H1 (cell line): ENCODE results near the gene RGS6. TPM values are rescaled to one million over a fixed set of nuclear protein-coding genes. Genes with fewer than 3 reads are reported as not detected.

ENCODE experiments used
- CTCF ChIA-PET: fragments of 300-600 bp; sonication (Branson Sonifier 250); formaldehyde crosslinking; loops from one replicate; lab custom pipeline; 2021; ENCODE audit not compliant: partially characterized antibody; lab: Charles Lee
- POLR2A ChIA-PET: fragments of 300-600 bp; sonication (Branson Sonifier 250); formaldehyde crosslinking; loops from one replicate; lab custom pipeline; 2021; ENCODE audit warnings: inconsistent platforms; ENCODE audit not compliant: partially characterized antibody; lab: Charles Lee
- DNase-seq, 2 experiments: peaks; one replicate each; pipeline versions ENCODE4 v3.0.0 to v3.0.0-alpha.2; 2010 to 2022; ENCODE audit warnings: low spot score in 2 of 2, low read depth in 1 of 2, mixed read lengths in 1 of 2
- FAIRE-seq: peaks from 2 replicates; lab custom pipeline; 2011; peaks lifted over from hg19 to GRCh38; lab: Jason Lieb, UNC
- H2AFZ ChIP-seq: 2 replicates; pipeline ENCODE4 v1.8.1; 2012; ENCODE audit warnings: low read length, inconsistent platforms
- H2AK5ac ChIP-seq: 2 replicates; pipeline ENCODE4 v1.6.1; 2013; ENCODE audit warnings: low read depth, low read length
- H2BK120ac ChIP-seq: replicated peaks from 2 replicates; pipeline ENCODE3; 2013; ENCODE audit warnings: low read depth, low read length, inconsistent platforms
- H2BK12ac ChIP-seq: 2 replicates; pipeline ENCODE4 v1.6.1; 2013; ENCODE audit warnings: low read depth, low read length
- H2BK15ac ChIP-seq: 2 replicates; pipeline ENCODE4 v1.6.1; 2013; ENCODE audit warnings: low read length
- H2BK20ac ChIP-seq: 2 replicates; pipeline ENCODE4 v1.6.1; 2013; ENCODE audit warnings: low read length
- H2BK5ac ChIP-seq: 2 replicates; pipeline ENCODE4 v1.6.1; 2013; ENCODE audit warnings: low read depth, low read length
- H3K14ac ChIP-seq: 2 replicates; pipeline ENCODE4 v1.6.1; 2013; ENCODE audit warnings: inconsistent platforms; ENCODE audit not compliant: insufficient read length
- H3K18ac ChIP-seq: 2 replicates; pipeline ENCODE4 v1.6.1; 2013; ENCODE audit warnings: low read length; ENCODE audit errors: extremely low read depth
- H3K23ac ChIP-seq: 2 replicates; pipeline ENCODE4 v1.6.1; 2013; ENCODE audit warnings: inconsistent platforms; ENCODE audit not compliant: insufficient read length
- H3K23me2 ChIP-seq: 2 replicates; pipeline ENCODE4 v1.6.1; 2013; ENCODE audit warnings: low read depth, low read length
- H3K27ac ChIP-seq: 2 replicates; pipeline ENCODE4 v1.6.1; 2011; ENCODE audit warnings: low read depth, low read length, inconsistent platforms
- H3K27me3 ChIP-seq, 4 experiments: replicated peaks in 1 of 4; 1 replicate in 1 of 4; 2 replicates in 3 of 4; pipeline versions ENCODE4 v1.6.1 to v1.8.1; 2011 to 2013; ENCODE audit warnings: low read length in 3 of 4, mild to moderate bottlenecking in 3 of 4, inconsistent platforms in 2 of 4, mixed read lengths in 2 of 4, moderate library complexity in 1 of 4; ENCODE audit not compliant: control insufficient read depth in 3 of 4, insufficient read depth in 3 of 4; ENCODE audit errors: extremely low read depth in 1 of 4
- H3K36me3 ChIP-seq, 4 experiments: 2 replicates each; pipeline versions ENCODE4 v1.6.1 to v1.8.1; 2011 to 2013; ENCODE audit warnings: mild to moderate bottlenecking in 4 of 4, low read length in 3 of 4, moderate library complexity in 2 of 4, control low read depth in 1 of 4, inconsistent platforms in 1 of 4; ENCODE audit not compliant: insufficient read depth in 4 of 4, control insufficient read depth in 2 of 4
- H3K4ac ChIP-seq: replicated peaks from 2 replicates; pipeline ENCODE3; 2013; ENCODE audit warnings: low read length, low read depth, mixed read lengths, inconsistent platforms; ENCODE audit not compliant: insufficient read length
- H3K4me1 ChIP-seq, 4 experiments: replicated peaks in 1 of 4; 1 replicate in 1 of 4; 2 replicates in 3 of 4; pipeline versions ENCODE4 v1.6.1 to v1.8.1; 2011 to 2013; ENCODE audit warnings: low read length in 3 of 4, inconsistent platforms in 2 of 4, mixed read lengths in 1 of 4; ENCODE audit not compliant: insufficient read depth in 4 of 4, control insufficient read depth in 3 of 4
- H3K4me2 ChIP-seq, 2 experiments: 2 replicates each; pipeline versions ENCODE4 v1.6.1 to v1.8.1; 2011 to 2013; ENCODE audit warnings: low read depth in 2 of 2, low read length in 2 of 2, control low read depth in 1 of 2, inconsistent platforms in 1 of 2, mild to moderate bottlenecking in 1 of 2; ENCODE audit not compliant: insufficient read depth in 1 of 2
- H3K4me3 ChIP-seq, 4 experiments: fragments of 200-600, 300-600 bp in 1 of 4; sonication (generic), shearing (Covaris generic), sonication (Bioruptor Twin) in 1 of 4; 2 replicates each; pipeline versions ENCODE4 v1.5.1 to v1.8.1; 2011 to 2016; ENCODE audit warnings: low read length in 4 of 4, low read depth in 3 of 4, control low read depth in 2 of 4, inconsistent platforms in 2 of 4, mild to moderate bottlenecking in 2 of 4, mixed read lengths in 1 of 4, moderate library complexity in 1 of 4; ENCODE audit not compliant: insufficient read depth in 2 of 4; ENCODE audit errors: extremely low read depth in 1 of 4
- H3K56ac ChIP-seq: replicated peaks from 2 replicates; pipeline ENCODE3; 2013; ENCODE audit warnings: low read depth, mild to moderate bottlenecking, mixed read lengths, low read length, inconsistent platforms; ENCODE audit not compliant: insufficient read length
- H3K79me1 ChIP-seq: 2 replicates; pipeline ENCODE4 v1.6.1; 2013; ENCODE audit warnings: low read depth, low read length, control low read depth
- H3K79me2 ChIP-seq, 2 experiments: 2 replicates each; pipeline versions ENCODE4 v1.6.1 to v1.8.1; 2012 to 2013; ENCODE audit warnings: low read length in 2 of 2, mild to moderate bottlenecking in 2 of 2, inconsistent platforms in 1 of 2; ENCODE audit not compliant: insufficient read depth in 2 of 2, control insufficient read depth in 1 of 2
- H3K9ac ChIP-seq, 4 experiments: replicated peaks in 1 of 4; 1 replicate in 1 of 4; 2 replicates in 3 of 4; pipeline versions ENCODE4 v1.6.1 to v1.8.1; 2011 to 2013; ENCODE audit warnings: low read depth in 3 of 4, low read length in 3 of 4, control low read depth in 2 of 4, mild to moderate bottlenecking in 2 of 4, moderate library complexity in 2 of 4, inconsistent platforms in 1 of 4; ENCODE audit errors: extremely low read depth in 1 of 4
- H3K9me3 ChIP-seq, 2 experiments: 2 replicates each; pipeline versions ENCODE4 v1.6.1 to v1.8.1; 2012 to 2013; ENCODE audit warnings: mild to moderate bottlenecking in 2 of 2, moderate library complexity in 2 of 2, control low read depth in 1 of 2, inconsistent platforms in 1 of 2, low read depth in 1 of 2, low read length in 1 of 2, mixed read lengths in 1 of 2; ENCODE audit not compliant: insufficient read depth in 2 of 2
- H4K20me1 ChIP-seq, 2 experiments: replicated peaks in 1 of 2; 2 replicates each; pipeline versions ENCODE3 to v1.8.1; 2011 to 2013; ENCODE audit warnings: inconsistent platforms in 2 of 2, low read length in 2 of 2, mild to moderate bottlenecking in 1 of 2; ENCODE audit not compliant: insufficient read depth in 2 of 2, control insufficient read depth in 1 of 2
- H4K5ac ChIP-seq: 2 replicates; pipeline ENCODE4 v1.6.1; 2013; ENCODE audit warnings: low read length, low read depth, mixed read lengths, inconsistent platforms; ENCODE audit not compliant: insufficient read length
- H4K8ac ChIP-seq: 2 replicates; pipeline ENCODE4 v1.8.0; 2013; ENCODE audit warnings: mild to moderate bottlenecking, moderate library complexity, low read length, inconsistent platforms; ENCODE audit not compliant: insufficient read depth; ENCODE audit errors: extremely low read depth
- H4K91ac ChIP-seq: replicated peaks from 2 replicates; pipeline ENCODE3; 2013; ENCODE audit warnings: low read length, mixed read lengths, inconsistent platforms; ENCODE audit not compliant: insufficient read length
- GTF2F1 ChIP-seq: IDR thresholded peaks from 2 replicates; pipeline ENCODE4 v1.6.1; 2012; ENCODE audit warnings: low read depth, low read length, improper control_type of control experiment, borderline replicate concordance
- WGBS, 2 experiments: shearing (Covaris generic) in 1 of 2; methylation state at CpG; one replicate each; pipeline versions ENCODE4 v1.1.6 to v1.1.7; 2013 to 2015; ENCODE audit warnings: low lambda C conversion rate in 2 of 2, mixed read lengths in 2 of 2, inconsistent platforms in 1 of 2, low coverage in 1 of 2, missing lambda C conversion rate in 1 of 2; ENCODE audit not compliant: insufficient replicate concordance in 2 of 2, insufficient coverage in 1 of 2, insufficient read length in 1 of 2; ENCODE audit errors: extremely low coverage in 1 of 2, missing lambda C conversion rate in 1 of 2; 5-methylcytosine and 5-hydroxymethylcytosine counted together
- polyA plus RNA-seq, 7 experiments: library from polyadenylated mRNA; depleted of rRNA in 3 of 7; stranded (reverse) in 5 of 7; unstranded in 2 of 7; fragments of >200 nt in 5 of 7; fragments of 200-250 nt in 2 of 7; gene quantifications; 1 replicate in 5 of 7; 2 replicates in 1 of 7; 4 replicates in 1 of 7; pipeline versions ENCODE4 v1.2.1 to v1.2.3, GENCODE V29; 2011 to 2013; ENCODE audit warnings: missing spikeins in 2 of 7, mixed read lengths in 2 of 7
- total RNA-seq: library from RNA; stranded (reverse); fragmentation: NEBNext Ultra II Directional; extraction: Animal tissue kit (Norgen Biotek cat#: 25700); gene quantifications from 2 replicates; pipeline ENCODE4 v1.2.1, GENCODE V29; 2021

RGS6 gene
- total and polyA plus RNA-seq, 2 of the 8 experiments (the other 6 are each of a cell fraction or from before 2014, with no cell fraction given) = 0.26 to 1.1 TPM

DNA sequence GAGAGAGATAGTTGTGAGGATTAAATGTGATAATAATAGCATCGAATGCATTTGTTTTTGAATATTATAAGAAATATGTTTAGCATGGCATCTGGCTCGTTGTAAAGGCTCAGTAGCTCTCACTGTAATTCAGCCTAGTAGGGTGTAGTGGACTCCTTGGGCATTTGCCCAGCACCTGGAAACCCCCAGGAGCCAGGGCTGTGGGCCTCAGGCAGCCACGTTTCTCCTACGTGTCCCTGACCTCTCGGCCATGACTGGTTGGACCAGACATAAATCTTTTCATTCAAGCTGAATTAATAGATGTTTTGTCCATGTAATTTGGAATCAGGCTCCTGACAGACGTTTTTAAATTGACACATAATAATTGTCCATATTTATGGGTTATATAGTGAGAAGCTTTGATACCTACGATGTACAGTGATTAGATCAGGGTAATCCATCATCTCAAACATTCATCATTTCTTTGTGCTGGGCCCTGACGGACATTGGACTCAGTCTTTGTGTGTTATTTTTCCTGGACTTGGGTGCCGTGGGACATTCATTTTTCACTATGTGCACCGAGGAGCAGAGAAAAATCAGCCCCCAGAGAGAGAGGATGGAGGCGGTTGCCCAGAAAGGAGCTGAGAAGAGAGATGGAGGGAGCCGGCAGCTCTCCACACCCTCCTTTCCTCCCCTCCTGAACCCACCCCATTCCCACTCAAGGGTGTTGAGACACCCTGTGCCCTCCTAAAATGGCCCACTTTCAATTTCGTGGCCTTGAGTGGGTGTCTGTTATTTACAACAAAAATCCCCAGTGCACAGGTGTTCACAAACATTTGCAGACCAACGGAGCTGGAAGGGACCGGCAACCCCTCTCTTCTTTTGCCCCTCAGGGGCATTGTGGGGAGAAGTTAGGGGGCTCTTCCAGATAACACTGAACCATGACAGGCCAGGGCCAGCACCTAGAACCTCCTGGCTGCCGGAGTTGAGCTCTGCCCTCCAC, 665.3 kb downstream of the RGS6 start:
- no peaks in the 10 kb centered on the region for H3K9me3 ChIP-seq
- no peaks in the 10 kb centered on the region for H3K27me3 ChIP-seq
- no peak for DNase-seq
- H2BK15ac ChIP-seq = no peak overlapping the region
- no peak overlapping the region for H3K23ac ChIP-seq
- H4K8ac ChIP-seq = no peak overlapping the region
- no peak overlapping the region for H2AK5ac ChIP-seq
- no peak overlapping the region for H3K4me3 ChIP-seq
- no peaks in the 10 kb centered on the region for H3K79me2 ChIP-seq
- CTCF ChIA-PET = interaction anchor here (0.7 to 1.8 kb wide), 4 partner anchors 38 to 308 kb away, joined by 3 to 7 read pairs (median 4); no protein-coding TSS in a partner anchor
- H2BK12ac ChIP-seq = no peak overlapping the region
- no peak overlapping the region for H3K27ac ChIP-seq
- H4K91ac ChIP-seq = no peak overlapping the region
- no peak overlapping the region for H3K4me2 ChIP-seq
- peaks cover 2 to 11% (median 8%) of the 10 kb centered on the region in 4 experiments for H3K4me1 ChIP-seq
- no peak overlapping the region for H2AFZ ChIP-seq
- no peaks in the 10 kb centered on the region for H3K23me2 ChIP-seq
- H4K20me1 ChIP-seq = no peaks in the 10 kb centered on the region
- no peak overlapping the region for H3K9ac ChIP-seq
- no peak for TF ChIP-seq GTF2F1
- TF ChIP-seq, all 59 proteins: peak for 0
- Histone ChIP-seq H2BK20ac (no peak overlapping the region), H3K79me1 (no peaks in the 10 kb centered on the region), H4K5ac (no peak overlapping the region), H3K56ac (no peak overlapping the region), H3K18ac (no peak overlapping the region), H2BK120ac (no peak overlapping the region), H3K14ac (no peak overlapping the region), H3K4ac (no peak overlapping the region), H2BK5ac (no peak overlapping the region), H3K36me3 (no peaks in the 10 kb centered on the region)
- POLR2A ChIA-PET = interaction anchor here (0.9 kb wide), 1 partner anchor 8 kb away, joined by 3 read pairs; no protein-coding TSS in a partner anchor
- FAIRE-seq = no peak
- WGBS, 2 experiments = 0 to 69% methylated on average over 1 to 15 of the region's 16 CpGs
